Epidermal melanocyte (primary cell): ENCODE measurements around the gene NT5C1B.
"Not testable (repeated sequence)": the region's sequence is repeated elsewhere in the genome, so short reads cannot be mapped to it uniquely, and the experiment has no call there.

Experiments
- DNase-seq: peaks from one replicate; pipeline ENCODE4 v3.0.0; 2011; ENCODE audit warnings: low spot score; ENCODE audit not compliant: insufficient read length

The NT5C1B gene

DNA sequence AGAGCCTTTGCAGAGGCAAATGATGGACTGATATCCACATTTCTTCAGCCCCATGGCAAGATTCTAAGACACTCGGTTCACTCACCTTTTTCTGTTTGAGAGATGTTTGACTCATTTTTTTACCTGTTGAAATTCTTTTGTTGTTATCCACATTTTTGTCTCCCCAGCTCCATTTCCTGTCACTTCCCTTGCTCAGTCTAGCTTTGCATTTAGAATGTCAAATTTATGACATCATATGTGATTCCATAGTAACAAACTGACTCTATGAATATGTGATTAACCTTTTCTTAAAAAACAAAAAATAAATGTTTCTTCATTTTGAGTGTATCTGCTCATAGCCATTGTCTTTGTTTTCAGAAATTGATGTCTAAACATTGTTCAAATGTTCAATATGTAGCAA lies at the start of gene NT5C1B:
TSS of gene NT5C1B (minus strand) at position 216 of the 400 bp plus-strand sequence. CDS start at position 115, 101 bp downstream.
- no peak for DNase-seq

GRCh38 chr2:18637196-18637595 lies 47.8 kb upstream of the NT5C1B start:
- DNase-seq: no peak

DNA sequence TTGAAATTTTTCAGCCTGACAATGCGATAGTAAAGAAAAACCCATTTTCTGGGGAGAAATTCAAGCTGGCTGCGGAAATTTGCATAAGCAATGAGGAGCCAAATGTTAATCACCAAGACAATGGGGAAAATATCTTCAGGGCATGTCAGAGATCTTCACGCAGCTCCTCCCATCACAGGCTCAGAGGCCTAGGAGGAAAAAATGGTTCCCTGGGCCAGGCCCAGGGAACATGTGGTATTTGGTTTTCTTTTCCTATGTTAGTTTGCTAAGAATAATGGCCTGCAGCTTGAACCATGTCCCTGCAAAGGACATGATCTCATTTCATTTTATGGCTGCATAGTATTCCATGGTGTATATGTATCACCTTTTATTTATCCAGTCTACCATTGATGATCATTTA lies 43.3 kb upstream of the NT5C1B start:
- not testable (repeated sequence) for DNase-seq

DNA sequence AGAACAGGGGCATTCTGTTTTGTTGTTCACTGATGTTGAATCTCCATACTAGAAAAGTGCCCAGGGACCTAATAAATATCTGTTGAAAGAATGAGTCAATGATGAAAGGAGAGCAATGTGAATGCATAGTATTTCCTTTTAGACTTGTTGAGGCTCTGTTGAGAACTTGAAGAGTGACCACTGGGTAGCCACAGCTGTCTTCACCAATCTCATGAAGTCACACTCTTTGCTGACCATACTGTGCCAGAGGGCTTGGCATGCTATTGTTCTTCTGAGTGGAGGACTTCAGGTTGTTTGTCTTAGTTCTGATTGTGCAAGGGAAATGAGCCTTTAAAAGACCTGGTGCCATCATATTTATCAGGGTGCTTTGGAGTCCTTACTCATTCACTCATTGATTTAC lies 41.6 kb upstream of the NT5C1B start:
- no peak for DNase-seq

DNA sequence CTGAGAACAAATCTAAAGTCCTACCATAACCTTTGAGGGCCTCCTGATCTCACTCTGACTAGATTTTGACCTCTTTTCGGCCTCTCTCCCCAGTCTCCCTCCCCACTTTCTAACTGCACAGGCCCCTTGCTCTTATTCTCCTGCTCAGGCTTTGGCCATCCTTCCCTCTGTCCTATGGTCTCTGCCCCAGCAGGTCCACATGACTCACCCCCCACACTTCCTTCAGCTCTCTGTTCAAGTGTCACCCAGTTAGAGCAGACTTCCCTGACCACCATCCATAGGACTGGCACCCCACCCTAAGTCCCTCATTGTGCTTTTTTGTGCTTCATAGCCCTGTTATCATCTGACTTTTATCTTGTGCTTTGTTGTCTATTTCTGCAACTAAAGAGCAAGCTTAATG lies 41.2 kb upstream of the NT5C1B start:
- no peak for DNase-seq

DNA sequence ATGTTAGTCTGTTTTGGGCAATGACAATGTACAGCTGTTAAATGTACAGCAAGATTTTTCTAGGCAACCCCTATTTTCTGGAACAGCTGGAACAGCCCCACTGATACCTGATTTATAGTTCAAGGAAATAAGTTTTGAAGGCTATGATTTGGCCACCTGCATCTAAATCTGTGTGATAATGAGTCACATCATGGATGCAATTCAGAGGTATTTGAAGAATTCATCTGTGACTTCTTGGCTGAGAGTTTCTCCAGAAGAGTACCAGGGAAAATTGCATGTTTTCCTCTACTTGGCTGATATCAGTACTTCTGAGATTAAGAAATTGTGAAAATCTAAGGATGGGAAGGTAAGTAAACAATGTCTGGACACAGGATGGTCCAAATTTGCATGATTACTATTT lies 40.7 kb upstream of the NT5C1B start:
- no peak for DNase-seq

DNA sequence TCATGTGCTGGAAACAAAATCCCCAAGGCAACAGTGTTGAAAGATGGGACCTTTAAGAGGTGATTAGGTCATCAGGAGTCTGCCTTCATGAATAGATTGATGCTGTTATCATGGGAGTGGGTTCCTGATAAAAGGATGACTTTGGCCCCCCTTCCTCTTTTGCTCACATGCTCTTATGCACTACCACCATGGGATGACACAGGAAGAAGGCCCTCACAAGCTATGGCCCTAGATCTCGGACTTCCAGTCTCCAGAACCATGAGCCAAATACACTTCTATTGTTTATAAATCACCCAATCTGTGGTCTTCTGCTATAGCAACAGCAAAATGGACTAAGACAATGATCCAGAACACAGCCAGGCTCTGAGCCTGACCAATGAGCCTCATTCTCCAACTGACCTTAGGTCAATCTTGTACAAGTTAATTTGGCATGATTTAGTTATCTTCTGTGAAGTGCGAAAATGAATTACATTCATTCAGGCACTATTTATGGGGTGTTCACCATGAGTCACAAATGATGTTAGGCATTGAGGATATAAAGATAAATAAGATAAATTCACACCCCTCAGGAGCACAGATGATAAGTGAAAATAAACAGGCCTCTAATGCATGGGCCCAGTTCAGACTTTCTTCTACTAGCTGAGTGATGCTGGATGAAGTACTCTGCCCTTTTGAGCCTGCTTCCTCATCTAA lies 37.7 kb upstream of the NT5C1B start:
- DNase-seq: no peak

DNA sequence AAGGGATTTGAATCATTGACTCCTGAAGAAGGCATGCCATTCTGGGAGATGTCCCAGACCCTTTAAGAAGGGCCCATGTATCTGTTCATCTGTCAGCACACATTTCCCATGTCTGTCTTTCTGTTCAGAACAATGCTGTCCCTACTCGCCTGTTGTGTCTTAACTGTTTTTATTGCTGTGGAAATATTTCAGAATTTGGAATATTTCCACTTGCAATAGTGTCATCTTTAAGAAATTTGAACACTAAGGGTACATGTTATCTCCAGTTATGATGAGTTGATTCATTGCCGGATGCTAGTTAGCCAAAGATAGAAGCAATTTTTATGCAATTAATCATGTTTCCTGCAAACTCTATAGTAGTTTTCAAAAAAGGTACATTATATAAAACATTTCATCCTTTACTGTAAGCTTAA lies 36.9 kb upstream of the NT5C1B start:
- DNase-seq: no peak

- DNase-seq: no peak
These were observed 36.2 kb upstream of the NT5C1B start for GRCh38 chr2:18625563-18625962.

GRCh38 chr2:18623782-18624181 lies 34.4 kb upstream of the NT5C1B start:
- no peak for DNase-seq

- DNase-seq: no peak
These were observed 31.7 kb upstream of the NT5C1B start for GRCh38 chr2:18620867-18621632.

- DNase-seq: no peak
These were observed 29.7 kb upstream of the NT5C1B start for GRCh38 chr2:18619091-18619490.

- DNase-seq: no peak
These were observed 24.7 kb upstream of the NT5C1B start for GRCh38 chr2:18614041-18614440.

DNA sequence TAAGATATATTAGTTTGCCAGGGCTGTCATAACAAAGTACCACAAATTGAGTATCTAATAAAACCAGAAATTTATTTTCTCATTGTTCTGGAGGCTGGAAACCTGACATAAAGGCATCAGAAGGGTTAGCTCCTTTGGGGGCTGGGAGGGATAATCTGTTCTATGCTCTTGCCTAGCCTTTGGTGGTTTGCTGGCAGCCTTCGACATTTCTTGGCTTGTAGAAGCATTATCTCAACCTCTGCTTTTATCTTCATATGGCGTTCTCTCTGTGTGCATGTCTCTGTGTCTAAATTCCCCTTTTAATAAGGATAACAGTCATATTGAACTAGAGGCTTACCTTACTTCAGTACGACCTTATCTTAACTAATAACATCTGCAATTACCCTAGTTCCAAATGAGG lies 22.8 kb upstream of the NT5C1B start:
- DNase-seq: no peak

DNA sequence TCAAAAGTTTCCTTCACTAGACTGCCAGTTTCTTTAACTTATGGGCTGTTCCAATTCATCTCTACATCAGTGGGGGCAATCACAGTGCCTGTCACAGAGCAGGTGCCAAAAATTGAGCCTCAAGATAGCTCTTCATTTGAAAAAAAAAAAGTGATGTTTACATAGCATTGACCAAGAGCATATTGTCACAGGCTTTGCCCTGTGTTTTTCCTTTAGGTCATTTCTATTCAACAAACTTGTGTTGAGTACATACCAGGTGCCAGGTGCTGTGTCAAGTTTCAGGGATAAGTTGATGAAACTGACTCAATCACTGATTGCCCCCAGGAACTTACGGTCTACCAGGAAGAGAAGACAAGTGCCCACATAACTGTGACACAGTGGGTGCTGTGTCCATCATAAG lies 22.2 kb upstream of the NT5C1B start:
- DNase-seq: no peak

- DNase-seq: no peak
These were observed 21.8 kb upstream of the NT5C1B start for GRCh38 chr2:18611184-18611583.

DNA sequence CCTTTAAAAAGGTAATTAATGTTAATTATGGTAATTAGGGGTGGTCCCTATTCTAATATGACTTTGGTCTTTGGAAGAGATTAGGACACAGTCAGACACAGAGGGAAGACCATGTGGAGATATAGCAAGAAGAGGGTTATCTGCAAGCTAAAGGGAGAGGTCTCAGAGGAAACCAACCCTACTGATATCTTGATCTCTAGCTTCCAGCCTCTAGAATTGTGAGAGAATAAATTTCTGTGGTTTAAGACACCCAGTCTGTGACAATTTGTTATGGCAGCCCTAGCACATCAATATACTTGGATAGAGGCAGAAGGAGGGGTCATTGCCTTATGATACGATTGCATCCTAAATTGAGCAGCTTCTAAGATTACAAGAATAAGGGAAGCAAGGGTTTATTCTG lies 21.3 kb upstream of the NT5C1B start:
- DNase-seq: no peak

DNA sequence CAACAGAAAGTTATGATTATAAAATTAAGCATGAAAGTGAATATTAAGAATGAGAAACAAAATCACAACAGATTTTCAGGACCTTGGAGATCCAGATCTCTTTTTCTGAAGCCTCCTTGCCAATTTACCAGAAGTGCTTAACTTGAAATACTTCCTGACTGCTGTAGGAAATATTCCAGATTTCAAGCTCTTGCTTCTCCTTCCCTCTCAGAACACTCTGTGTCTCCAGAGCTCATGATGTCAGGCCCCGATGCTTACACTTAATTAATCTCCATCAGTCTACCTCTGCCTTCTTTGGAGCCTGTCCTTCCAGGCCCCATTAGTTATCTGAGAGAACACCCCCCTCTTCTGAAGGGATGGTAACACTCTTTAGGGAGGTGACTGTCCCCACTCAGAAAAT lies 20.7 kb upstream of the NT5C1B start:
- no peak for DNase-seq

DNA sequence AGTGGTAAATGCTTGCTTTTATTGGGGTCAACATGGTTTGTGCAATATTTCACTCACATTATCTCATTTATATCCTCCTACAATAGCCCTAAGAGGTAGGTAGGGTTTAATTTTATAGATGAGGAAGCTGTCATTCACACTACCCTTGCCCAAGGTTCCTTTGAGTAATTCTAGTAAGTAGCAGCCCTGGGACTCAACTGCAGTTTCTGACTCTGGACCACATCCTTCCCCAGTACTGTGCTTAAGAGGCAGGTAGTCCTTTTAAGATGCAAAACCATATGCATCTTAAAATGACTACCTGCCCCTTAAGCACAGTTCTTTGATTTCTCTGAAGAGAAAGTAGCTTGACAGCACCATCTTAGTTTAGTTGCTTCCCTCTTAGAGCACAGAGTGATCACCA lies 15.7 kb upstream of the NT5C1B start:
- no peak for DNase-seq

GRCh38 chr2:18604531-18604885 lies 15.1 kb upstream of the NT5C1B start:
- DNase-seq: no peak

GRCh38 chr2:18603854-18604530 lies 14.6 kb upstream of the NT5C1B start:
- no peak for DNase-seq

DNA sequence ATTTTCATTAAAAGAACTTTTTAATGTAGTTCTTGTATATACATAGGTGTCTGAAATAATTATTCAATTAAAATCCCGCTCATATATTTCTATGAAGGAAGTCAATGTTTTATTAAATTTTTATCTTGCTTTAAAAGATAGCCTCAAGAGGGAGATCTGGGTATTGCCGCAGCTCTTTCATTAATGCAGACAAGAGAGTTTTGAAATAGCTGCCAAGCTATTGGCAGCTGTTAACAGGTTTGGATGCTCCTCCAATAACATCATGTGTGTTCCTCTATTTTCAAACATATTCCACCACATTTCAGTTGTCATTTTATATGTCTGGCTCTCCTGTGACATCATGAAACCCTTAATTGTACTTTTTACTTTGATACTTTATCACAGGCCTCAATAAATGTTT lies 12.9 kb upstream of the NT5C1B start:
- no peak for DNase-seq

DNA sequence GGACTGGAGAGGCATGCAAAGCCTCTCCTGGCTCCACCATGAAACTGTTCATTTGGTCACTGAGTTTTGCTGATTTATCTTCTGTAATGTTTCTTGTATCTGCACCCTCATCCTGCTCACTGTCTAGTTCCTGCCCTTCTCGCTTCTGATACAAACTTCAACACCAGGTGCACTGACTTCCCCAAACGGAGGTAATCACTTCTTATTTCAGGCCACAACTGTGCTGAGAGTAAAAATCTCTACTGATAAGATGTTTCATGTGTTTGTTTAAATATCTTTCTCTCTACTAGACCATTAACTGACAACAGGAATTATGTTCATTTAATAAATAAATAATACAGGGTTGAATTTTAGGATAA lies 10.9 kb upstream of the NT5C1B start:
- no peak for DNase-seq
